IPS-20b (cell line): ENCODE results near the gene CIRBP.

Source experiments
- H3K27ac ChIP-seq: one replicate; pipeline ENCODE4 v1.5.1; 2013; ENCODE audit warnings: low read length
- H3K27me3 ChIP-seq: 2 replicates; pipeline ENCODE4 v1.6.1; 2013; ENCODE audit warnings: mild to moderate bottlenecking, low read length, inconsistent platforms; ENCODE audit not compliant: insufficient read depth
- H3K36me3 ChIP-seq: 2 replicates; pipeline ENCODE4 v1.6.1; 2013; ENCODE audit warnings: low read depth, mild to moderate bottlenecking, inconsistent platforms, low read length, moderate library complexity; ENCODE audit not compliant: insufficient read depth
- H3K4me1 ChIP-seq: 2 replicates; pipeline ENCODE4 v1.6.1; 2013; ENCODE audit warnings: mild to moderate bottlenecking, control low read depth, inconsistent platforms, low read length, moderate library complexity; ENCODE audit not compliant: insufficient read depth
- H3K4me3 ChIP-seq: 2 replicates; pipeline ENCODE4 v1.5.1; 2013; ENCODE audit warnings: mild to moderate bottlenecking, low read length, inconsistent platforms
- H3K9ac ChIP-seq: 2 replicates; pipeline ENCODE4 v1.6.1; 2013; ENCODE audit warnings: low read depth, mild to moderate bottlenecking, inconsistent platforms, low read length, moderate library complexity
- H3K9me3 ChIP-seq: 2 replicates; pipeline ENCODE4 v1.6.1; 2013; ENCODE audit warnings: mild to moderate bottlenecking, low read depth, low read length, inconsistent platforms; ENCODE audit not compliant: insufficient read depth

CIRBP gene

GRCh38 chr19:1290703-1291651 lies 21.8 kb downstream of the CIRBP start:
- Histone ChIP-seq H3K4me3 (no peak overlapping the region), H3K27ac (no peak overlapping the region)

GRCh38 chr19:1291761-1292418 lies 22.8 kb downstream of the CIRBP start:
- H3K36me3 ChIP-seq = no peaks in the 10 kb centered on the region
- H3K27ac ChIP-seq = no peak overlapping the region
- H3K27me3 ChIP-seq = peaks cover 12% of the 10 kb centered on the region
- H3K9ac ChIP-seq = no peak overlapping the region
- no peaks in the 10 kb centered on the region for H3K9me3 ChIP-seq
- no peaks in the 10 kb centered on the region for H3K4me1 ChIP-seq
- H3K4me3 ChIP-seq = no peak overlapping the region

More at GRCh38 chr19:1290703-1291651, 21.8 kb downstream of the CIRBP start:
- Histone ChIP-seq H3K9me3 (no peaks in the 10 kb centered on the region), H3K4me1 (no peaks in the 10 kb centered on the region), H3K9ac (no peak overlapping the region), H3K27me3 (peaks cover 18% of the 10 kb centered on the region), H3K36me3 (no peaks in the 10 kb centered on the region)

- H3K9ac ChIP-seq = no peak overlapping the region
- H3K27ac ChIP-seq = no peak overlapping the region
- no peaks in the 10 kb centered on the region for H3K4me1 ChIP-seq
- H3K36me3 ChIP-seq = no peaks in the 10 kb centered on the region
- H3K9me3 ChIP-seq = no peaks in the 10 kb centered on the region
- H3K4me3 ChIP-seq = no peak overlapping the region
- H3K27me3 ChIP-seq = peaks cover 12% of the 10 kb centered on the region
Measured at GRCh38 chr19:1292419-1293151, 23.5 kb downstream of the CIRBP start.

- no peaks in the 10 kb centered on the region for H3K36me3 ChIP-seq
- H3K4me3 ChIP-seq = no peak overlapping the region
- H3K27me3 ChIP-seq = peaks cover 12% of the 10 kb centered on the region
- H3K4me1 ChIP-seq = no peaks in the 10 kb centered on the region
- H3K9ac ChIP-seq = no peak overlapping the region
- no peak overlapping the region for H3K27ac ChIP-seq
- H3K9me3 ChIP-seq = no peaks in the 10 kb centered on the region
Measured at GRCh38 chr19:1293782-1294604, 24.9 kb downstream of the CIRBP start.

- Histone ChIP-seq H3K9ac (no peak overlapping the region), H3K9me3 (no peaks in the 10 kb centered on the region), H3K27me3 (peaks cover 12% of the 10 kb centered on the region), H3K4me3 (no peak overlapping the region), H3K36me3 (no peaks in the 10 kb centered on the region), H3K4me1 (no peaks in the 10 kb centered on the region), H3K27ac (no peak overlapping the region)
Measured at GRCh38 chr19:1294688-1295087, 25.6 kb downstream of the CIRBP start.

- no peaks in the 10 kb centered on the region for H3K9me3 ChIP-seq
- peaks cover 12% of the 10 kb centered on the region for H3K27me3 ChIP-seq
- H3K9ac ChIP-seq = no peak overlapping the region
- H3K36me3 ChIP-seq = no peaks in the 10 kb centered on the region
- no peaks in the 10 kb centered on the region for H3K4me1 ChIP-seq
- peak overlapping the region; percentile 57; the same call in 1 of the 2 replicates for H3K4me3 ChIP-seq
- H3K27ac ChIP-seq = no peak overlapping the region
Measured at GRCh38 chr19:1295169-1296012, 26.3 kb downstream of the CIRBP start.

GRCh38 chr19:1296078-1296477 lies 26.9 kb downstream of the CIRBP start:
- Histone ChIP-seq H3K9me3 (no peaks in the 10 kb centered on the region), H3K27me3 (peaks cover 12% of the 10 kb centered on the region)

GRCh38 chr19:1296575-1297271 lies 27.6 kb downstream of the CIRBP start:
- Histone ChIP-seq H3K4me1 (no peaks in the 10 kb centered on the region), H3K4me3 (no peak overlapping the region), H3K27ac (no peak overlapping the region), H3K9ac (no peak overlapping the region), H3K9me3 (no peaks in the 10 kb centered on the region), H3K27me3 (peaks cover 12% of the 10 kb centered on the region), H3K36me3 (no peaks in the 10 kb centered on the region)

More at GRCh38 chr19:1296078-1296477, 26.9 kb downstream of the CIRBP start:
- Histone ChIP-seq H3K4me3 (no peak overlapping the region), H3K9ac (no peak overlapping the region), H3K36me3 (no peaks in the 10 kb centered on the region), H3K27ac (no peak overlapping the region), H3K4me1 (no peaks in the 10 kb centered on the region)

- Histone ChIP-seq H3K9me3 (no peaks in the 10 kb centered on the region), H3K36me3 (no peaks in the 10 kb centered on the region), H3K4me1 (no peaks in the 10 kb centered on the region), H3K27ac (no peak overlapping the region), H3K4me3 (no peak overlapping the region), H3K27me3 (peaks cover 12% of the 10 kb centered on the region), H3K9ac (no peak overlapping the region)
Measured at GRCh38 chr19:1298235-1298634, 29.1 kb downstream of the CIRBP start.

GRCh38 chr19:1299801-1300200 lies 30.7 kb downstream of the CIRBP start:
- Histone ChIP-seq H3K27me3 (peaks cover 5% of the 10 kb centered on the region), H3K27ac (no peak overlapping the region), H3K36me3 (no peaks in the 10 kb centered on the region), H3K9me3 (no peaks in the 10 kb centered on the region), H3K4me1 (no peaks in the 10 kb centered on the region), H3K9ac (no peak overlapping the region), H3K4me3 (no peak overlapping the region)
